BLaER1 treated with 17β-estradiol and CSF1 and Interleukin-3, amounts not matched to agents 10 nM and 100 nM (cell line): ENCODE measurements around the gene UBL4A.
A peak's percentile ranks its signal among the peaks of the same experiment; 100 is the strongest.

Experiments used
- H3K27ac ChIP-seq, 11 experiments: shearing (Covaris generic); formaldehyde crosslinking; 2 replicates each; pipeline ENCODE4 v1.8.1; 2022
- H3K27me3 ChIP-seq, 11 experiments: shearing (Covaris generic); formaldehyde crosslinking; 2 replicates each; pipeline ENCODE4 v1.8.1; 2022
- H3K36me3 ChIP-seq, 11 experiments: shearing (Covaris generic); formaldehyde crosslinking; 2 replicates each; pipeline ENCODE4 v1.8.1; 2022
- H3K4me1 ChIP-seq, 10 experiments: shearing (Covaris generic); formaldehyde crosslinking; 2 replicates each; pipeline ENCODE4 v1.8.1; 2022
- H3K4me2 ChIP-seq, 11 experiments: shearing (Covaris generic); formaldehyde crosslinking; 2 replicates each; pipeline ENCODE4 v1.8.1; 2022
- H3K4me3 ChIP-seq, 10 experiments: shearing (Covaris generic); formaldehyde crosslinking; 2 replicates each; pipeline ENCODE4 v1.8.1; 2022
- H3K9ac ChIP-seq, 11 experiments: shearing (Covaris generic); formaldehyde crosslinking; 2 replicates each; pipeline ENCODE4 v1.8.1; 2022
- H3K9me3 ChIP-seq, 11 experiments: shearing (Covaris generic); formaldehyde crosslinking; replicated peaks in 1 of 11; 2 replicates each; pipeline ENCODE4 v1.8.1; 2022
- H4K20me1 ChIP-seq, 11 experiments: shearing (Covaris generic); formaldehyde crosslinking; 2 replicates each; pipeline ENCODE4 v1.8.1; 2022
- Cebpa-rat ChIP-seq, 11 experiments: shearing (Covaris generic); IDR thresholded peaks; 2 replicates each; pipeline ENCODE4 v1.8.1; 2022

UBL4A gene

DNA sequence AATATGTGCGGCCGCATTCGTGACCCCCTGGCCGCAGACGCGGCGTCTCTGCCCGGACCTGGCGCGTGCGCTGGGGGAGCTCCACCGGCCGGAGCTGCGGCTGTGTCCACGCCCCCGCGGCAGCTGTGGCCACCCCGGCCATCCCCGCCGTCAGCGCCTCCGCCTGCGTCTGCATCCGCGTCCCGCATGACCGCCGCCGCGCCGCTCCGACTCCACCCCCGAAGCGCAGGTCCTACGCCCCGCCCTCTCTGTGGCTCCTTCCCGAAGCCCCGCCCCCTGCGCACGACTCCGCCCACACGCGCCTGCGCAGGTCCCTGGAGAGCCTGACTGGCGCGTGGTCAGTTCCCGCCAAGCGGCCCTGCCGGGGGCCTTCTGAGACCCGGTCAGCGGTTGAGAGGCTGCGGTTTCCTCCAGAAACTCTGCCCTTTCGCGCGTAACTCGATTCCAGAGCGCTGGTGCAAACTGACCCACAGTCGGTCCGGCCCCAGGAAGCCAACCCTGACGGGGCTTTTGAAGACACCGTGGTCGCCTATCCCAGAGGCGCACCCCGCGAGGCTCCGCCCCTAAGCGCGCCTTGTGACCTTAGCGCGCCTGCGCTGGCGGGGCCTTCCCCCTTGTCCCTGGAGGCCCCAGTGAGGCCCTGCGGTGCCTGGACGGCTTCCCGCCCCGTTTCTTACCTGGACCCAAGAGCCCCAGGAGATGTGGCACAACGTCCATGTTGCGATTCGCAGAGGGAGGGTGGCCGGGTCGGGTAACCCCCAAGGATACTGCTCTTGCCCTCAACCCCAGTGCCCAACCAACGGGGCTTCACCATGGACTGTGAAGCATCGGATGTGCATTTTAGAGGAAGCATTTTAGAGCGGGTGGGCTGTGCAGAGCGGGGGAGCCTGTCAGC lies 7.4 kb downstream of the UBL4A start, which contains the start of gene LAGE3:
LAGE3 (minus strand) TSS at position 554 of the 895 bp plus-strand sequence; CDS start at position 188, 366 bp downstream.
- Histone ChIP-seq H3K9me3 (peaks cover 0 to 8% (median 0%) of the 10 kb centered on the region in 11 experiments; a peak in 2 of 22 replicates), H3K4me3 (peak within 1 kb of the TSS; percentile 45 to 73 (median 62)), H3K4me2 (peak within 1 kb of the TSS; percentile 49 to 91 (median 78)), H3K27ac (peak within 1 kb of the TSS; percentile 40 to 89 (median 84)), H3K36me3 (peaks cover 0 to 13% (median 4%) of the 10 kb centered on the region in 11 experiments; a peak in 7 of 22 replicates), H4K20me1 (peaks cover 0 to 27% (median 14%) of the 10 kb centered on the region in 11 experiments; a peak in 13 of 22 replicates), H3K27me3 (peaks cover 34 to 73% (median 62%) of the 10 kb centered on the region in 11 experiments), H3K9ac (peak within 1 kb of the TSS; percentile 60 to 81 (median 77)), H3K4me1 (peaks cover 31 to 55% (median 39%) of the 10 kb centered on the region in 10 experiments)
- no peak for TF ChIP-seq Cebpa-rat (IDR thresholded peaks at IDR 0.05)

DNA sequence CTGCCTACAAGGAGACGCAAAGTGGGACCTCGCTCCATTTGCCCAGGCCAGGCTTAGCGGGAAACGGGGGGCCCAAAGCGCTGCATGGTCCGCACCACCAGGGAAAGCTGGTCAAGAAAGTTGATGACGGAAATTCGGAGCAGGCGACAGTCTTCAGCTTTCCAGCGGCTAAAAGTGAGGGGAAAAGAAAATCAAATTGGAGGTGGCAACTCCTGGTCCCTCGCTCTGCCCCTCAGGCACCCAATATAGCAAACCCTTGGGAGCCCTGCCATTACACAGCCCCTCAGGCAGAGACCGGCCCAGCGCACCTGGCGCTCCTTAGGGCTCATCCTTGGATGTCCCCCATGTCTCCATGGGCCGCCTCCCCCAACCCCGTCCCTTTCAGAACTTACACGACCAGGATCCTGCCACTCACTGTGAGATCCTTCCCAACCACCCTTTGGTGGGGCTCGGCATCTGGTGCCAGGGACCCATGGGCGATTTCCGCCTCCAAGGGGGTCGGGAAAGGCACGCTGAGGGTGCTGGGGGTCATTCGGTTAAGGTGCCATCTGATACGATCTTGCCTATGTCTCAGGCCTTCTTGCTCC lies 8.4 kb downstream of the UBL4A start:
- H3K36me3 ChIP-seq = peaks cover 0 to 17% (median 6%) of the 10 kb centered on the region in 11 experiments; a peak in 5 of 22 replicates
- H3K9ac ChIP-seq = peak overlapping the region; percentile 60 to 81 (median 77); a peak in 21 of 22 replicates
- peak overlapping the region in 10 of 11 experiments; percentile 40 to 89 (median 83); a peak in 15 of 22 replicates for H3K27ac ChIP-seq

DNA sequence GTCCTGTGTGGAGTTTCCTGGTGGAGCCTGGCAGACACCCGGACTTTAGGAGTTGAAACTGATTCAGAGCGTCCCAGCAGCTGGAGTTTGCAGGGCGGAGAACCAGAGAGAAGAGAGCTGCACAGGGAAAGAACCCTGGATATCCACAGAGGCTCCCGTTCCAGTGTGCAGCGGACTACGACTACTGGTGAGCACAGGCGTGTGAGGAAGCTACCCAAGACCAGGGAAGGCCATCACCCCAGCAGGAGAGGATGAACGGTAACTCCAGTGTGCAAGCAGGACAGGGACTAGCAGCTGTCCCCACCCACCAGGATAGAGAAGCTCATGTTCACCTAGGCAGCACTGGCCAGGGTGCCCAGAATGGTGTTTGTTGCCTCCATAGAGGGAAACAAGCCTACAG lies 9.6 kb downstream of the UBL4A start:
- Histone ChIP-seq H3K4me3 (no peak overlapping the region), H3K27me3 (peaks cover 17 to 71% (median 49%) of the 10 kb centered on the region in 11 experiments), H3K36me3 (peaks cover 0 to 28% (median 8%) of the 10 kb centered on the region in 11 experiments; a peak in 11 of 22 replicates), H3K27ac (no peak overlapping the region), H3K4me1 (peaks cover 15 to 34% (median 21%) of the 10 kb centered on the region in 10 experiments; a peak in 19 of 20 replicates), H3K9ac (no peak overlapping the region), H3K9me3 (peaks cover 0 to 8% (median 0%) of the 10 kb centered on the region in 11 experiments; a peak in 2 of 22 replicates), H4K20me1 (peaks cover 0 to 40% (median 14%) of the 10 kb centered on the region in 11 experiments; a peak in 14 of 22 replicates), H3K4me2 (peak overlapping the region in 2 of 11 experiments; percentile 6 to 34; a peak in 1 of 22 replicates)
- no peak for TF ChIP-seq Cebpa-rat (IDR thresholded peaks at IDR 0.05)

More for the DNA sequence above, 8.4 kb downstream of the UBL4A start:
- no peak for TF ChIP-seq Cebpa-rat (IDR thresholded peaks at IDR 0.05)
- H3K9me3 ChIP-seq = peaks cover 0 to 8% (median 0%) of the 10 kb centered on the region in 11 experiments; a peak in 2 of 22 replicates
- peak overlapping the region; percentile 49 to 91 (median 78) for H3K4me2 ChIP-seq
- peaks cover 21 to 45% (median 29%) of the 10 kb centered on the region in 10 experiments for H3K4me1 ChIP-seq
- H3K4me3 ChIP-seq = peak overlapping the region; percentile 45 to 73 (median 62)
- H4K20me1 ChIP-seq = peaks cover 0 to 29% (median 15%) of the 10 kb centered on the region in 11 experiments; a peak in 14 of 22 replicates
- peaks cover 29 to 73% (median 59%) of the 10 kb centered on the region in 11 experiments for H3K27me3 ChIP-seq

DNA sequence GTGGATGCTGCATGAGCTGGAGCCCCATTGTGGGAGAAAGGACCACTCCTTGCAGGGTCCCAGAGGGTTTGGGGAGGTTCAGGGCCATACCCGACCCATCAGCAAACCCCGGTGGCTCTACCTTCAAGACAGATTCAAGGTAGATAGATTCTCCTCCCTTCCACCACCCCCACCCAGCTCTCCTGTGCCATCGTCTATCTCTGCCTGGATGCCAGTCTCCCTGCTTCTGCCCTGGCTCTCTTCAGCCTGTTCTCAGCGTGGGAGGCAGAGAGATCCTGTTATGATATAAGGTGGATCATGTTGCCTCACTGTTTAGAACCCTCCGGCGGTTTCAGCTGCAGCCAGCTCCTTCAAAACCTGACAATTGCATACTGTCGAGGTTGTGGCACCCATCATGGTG lies 12.7 kb downstream of the UBL4A start:
- Histone ChIP-seq H3K4me3 (no peak overlapping the region), H3K9me3 (peaks cover 0 to 15% (median 6%) of the 10 kb centered on the region in 11 experiments; a peak in 7 of 22 replicates), H4K20me1 (peaks cover 0 to 63% (median 26%) of the 10 kb centered on the region in 11 experiments; a peak in 16 of 22 replicates), H3K9ac (no peak overlapping the region), H3K27ac (no peak overlapping the region), H3K4me2 (no peak overlapping the region), H3K27me3 (peaks cover 0 to 55% (median 35%) of the 10 kb centered on the region in 11 experiments; a peak in 21 of 22 replicates), H3K4me1 (peaks cover 6 to 17% (median 11%) of the 10 kb centered on the region in 10 experiments; a peak in 17 of 20 replicates), H3K36me3 (peaks cover 6 to 60% (median 38%) of the 10 kb centered on the region in 11 experiments; a peak in 20 of 22 replicates)
- TF ChIP-seq Cebpa-rat (IDR thresholded peaks at IDR 0.05) = no peak

DNA sequence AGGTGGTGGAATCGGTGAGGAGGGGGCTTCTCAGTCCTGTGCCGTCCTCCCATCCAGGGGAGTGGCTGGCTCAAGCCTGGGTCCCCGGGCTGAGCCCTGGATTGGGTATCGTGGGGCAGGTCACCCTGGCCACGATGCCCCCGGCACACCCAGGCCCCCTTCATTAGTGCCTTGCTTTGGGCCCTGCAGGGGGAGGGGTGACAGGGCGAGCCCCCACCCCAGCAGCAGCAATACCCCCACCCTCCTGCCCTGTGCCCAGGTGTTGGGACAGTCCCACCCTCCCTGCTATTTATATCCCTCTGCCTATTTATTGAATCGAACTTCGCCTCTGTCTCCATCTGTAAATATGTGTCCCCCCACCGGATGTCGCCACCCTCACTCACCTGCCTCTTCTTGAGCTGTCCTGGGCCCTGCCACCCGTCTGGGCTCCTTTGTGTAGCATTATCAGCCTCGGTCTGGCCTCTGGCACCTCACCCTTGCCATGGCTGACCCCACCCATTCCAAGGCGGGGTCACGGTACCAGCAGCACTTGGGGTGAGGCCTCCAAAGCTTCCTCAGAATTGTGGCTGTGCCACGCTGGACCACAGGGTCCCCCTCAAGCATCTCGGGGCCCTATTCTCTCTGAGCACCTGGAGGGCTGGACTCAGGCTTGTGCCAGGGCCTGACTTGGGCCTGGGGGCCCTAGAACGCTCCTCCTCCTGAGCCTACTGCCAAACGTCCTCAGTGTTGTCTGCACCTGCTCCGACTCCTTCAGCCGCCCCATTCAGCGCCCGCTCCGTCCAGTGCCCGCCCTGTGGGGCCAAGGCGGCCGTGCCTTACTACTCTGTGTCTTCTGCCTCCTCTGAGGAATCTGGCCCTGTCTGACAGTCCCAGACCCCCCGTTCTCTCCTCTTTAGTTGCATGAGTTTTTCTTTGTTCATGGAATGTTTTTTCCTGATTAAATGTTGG lies 13.5 kb downstream of the UBL4A start:
- peaks cover 0 to 20% (median 12%) of the 10 kb centered on the region in 11 experiments; a peak in 9 of 22 replicates for H3K9me3 ChIP-seq
- peaks cover 0 to 52% (median 32%) of the 10 kb centered on the region in 11 experiments; a peak in 21 of 22 replicates for H3K27me3 ChIP-seq
- peaks cover 4 to 14% (median 9%) of the 10 kb centered on the region in 10 experiments; a peak in 17 of 20 replicates for H3K4me1 ChIP-seq
- no peak overlapping the region for H3K9ac ChIP-seq
- TF ChIP-seq Cebpa-rat (IDR thresholded peaks at IDR 0.05) = no peak
- no peak overlapping the region for H3K4me2 ChIP-seq
- H4K20me1 ChIP-seq = peaks cover 0 to 71% (median 30%) of the 10 kb centered on the region in 11 experiments; a peak in 16 of 22 replicates
- no peak overlapping the region for H3K4me3 ChIP-seq
- H3K36me3 ChIP-seq = peaks cover 8 to 67% (median 45%) of the 10 kb centered on the region in 11 experiments; a peak in 21 of 22 replicates
- H3K27ac ChIP-seq = no peak overlapping the region

DNA sequence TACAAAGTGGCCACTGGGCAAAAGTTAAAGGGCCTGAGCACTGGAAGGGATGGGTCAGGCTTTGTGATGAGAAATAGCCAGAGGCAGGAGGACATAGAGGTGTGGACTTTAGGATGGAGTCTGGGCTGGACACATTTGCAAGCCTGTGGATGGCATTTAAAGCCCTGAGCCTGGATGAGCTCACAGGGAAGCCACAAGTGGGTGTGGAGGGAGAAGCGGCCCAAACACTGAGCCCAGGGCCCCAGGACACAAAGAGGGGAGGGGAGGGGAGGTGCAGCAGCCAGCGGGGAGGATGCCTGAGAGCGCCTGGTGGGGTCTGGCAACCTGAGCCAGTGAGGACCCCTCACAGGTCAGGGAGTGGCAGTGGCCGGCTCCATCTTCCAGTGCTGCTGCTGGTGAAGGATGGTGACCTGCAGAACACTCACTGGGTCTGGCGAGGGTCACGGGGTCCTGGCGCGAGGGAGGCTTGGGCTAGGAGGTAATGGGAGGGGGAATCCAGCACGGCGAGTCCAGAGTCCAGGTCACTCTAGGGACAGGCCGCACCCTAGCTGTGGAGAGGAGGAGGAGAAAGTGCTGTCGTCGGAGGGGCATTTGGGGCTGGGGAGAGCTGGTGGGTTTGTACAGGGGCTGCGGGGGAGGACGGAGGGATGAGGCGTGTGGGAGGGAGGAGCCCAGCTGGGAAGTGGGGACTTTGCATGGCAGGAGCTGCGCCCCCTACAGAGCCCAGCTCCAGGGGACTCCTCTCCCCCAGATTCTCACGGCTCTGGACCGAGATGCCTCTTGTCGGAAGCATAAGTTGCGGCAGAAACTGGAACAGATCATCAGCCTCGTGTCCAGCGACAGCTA lies 14.4 kb downstream of the UBL4A start:
- Histone ChIP-seq H4K20me1 (peaks cover 0 to 75% (median 27%) of the 10 kb centered on the region in 11 experiments; a peak in 16 of 22 replicates), H3K4me2 (no peak overlapping the region), H3K9me3 (peaks cover 0 to 23% (median 18%) of the 10 kb centered on the region in 11 experiments; a peak in 10 of 22 replicates), H3K36me3 (peaks cover 8 to 73% (median 52%) of the 10 kb centered on the region in 11 experiments; a peak in 21 of 22 replicates), H3K4me3 (no peak overlapping the region), H3K9ac (no peak overlapping the region), H3K27ac (no peak overlapping the region), H3K4me1 (peaks cover 0 to 6% (median 4%) of the 10 kb centered on the region in 10 experiments; a peak in 5 of 20 replicates), H3K27me3 (peaks cover 0 to 44% (median 25%) of the 10 kb centered on the region in 11 experiments; a peak in 20 of 22 replicates)
- no peak for TF ChIP-seq Cebpa-rat (IDR thresholded peaks at IDR 0.05)
